HG03095 (cell line): Measurements from ENCODE around the gene TP63.

Experiments used
- ATAC-seq: cut with Tn5 transposase; IDR thresholded peaks from one replicate; pipeline ENCODE4 v1.9.1; 2021; ENCODE audit warnings: moderate library complexity; ENCODE audit not compliant: unreplicated experiment

Gene TP63

GRCh38 chr3:189772584-189772983 lies 141.4 kb downstream of the TP63 start:
- ATAC-seq, result no peak

- ATAC-seq, result no peak
Observed at GRCh38 chr3:189773056-189773455, 141.9 kb downstream of the TP63 start.

GRCh38 chr3:189776149-189776824 lies 145.1 kb downstream of the TP63 start:
- no peak for ATAC-seq

- ATAC-seq, result no peak
Observed at GRCh38 chr3:189778340-189778950, 147.3 kb downstream of the TP63 start.

DNA sequence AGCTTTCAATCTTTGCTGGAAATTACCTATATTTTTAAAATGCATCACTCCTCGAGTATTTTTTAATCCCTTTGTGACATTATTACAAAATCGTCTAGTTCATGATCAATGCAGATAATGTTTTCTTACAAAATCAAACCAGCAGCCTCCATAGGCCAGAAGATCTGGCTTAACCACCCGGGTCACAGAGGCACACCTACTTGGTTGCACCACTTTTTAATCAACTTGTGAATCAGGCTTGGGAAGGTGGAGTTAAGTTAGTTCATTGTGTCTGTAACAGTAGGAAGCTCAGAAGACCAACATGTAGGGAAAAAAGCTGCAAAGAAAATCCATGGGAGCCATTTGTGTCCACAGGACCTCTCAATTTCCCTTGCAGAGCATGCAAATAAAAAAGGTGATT lies 148.0 kb downstream of the TP63 start:
- no peak for ATAC-seq

DNA sequence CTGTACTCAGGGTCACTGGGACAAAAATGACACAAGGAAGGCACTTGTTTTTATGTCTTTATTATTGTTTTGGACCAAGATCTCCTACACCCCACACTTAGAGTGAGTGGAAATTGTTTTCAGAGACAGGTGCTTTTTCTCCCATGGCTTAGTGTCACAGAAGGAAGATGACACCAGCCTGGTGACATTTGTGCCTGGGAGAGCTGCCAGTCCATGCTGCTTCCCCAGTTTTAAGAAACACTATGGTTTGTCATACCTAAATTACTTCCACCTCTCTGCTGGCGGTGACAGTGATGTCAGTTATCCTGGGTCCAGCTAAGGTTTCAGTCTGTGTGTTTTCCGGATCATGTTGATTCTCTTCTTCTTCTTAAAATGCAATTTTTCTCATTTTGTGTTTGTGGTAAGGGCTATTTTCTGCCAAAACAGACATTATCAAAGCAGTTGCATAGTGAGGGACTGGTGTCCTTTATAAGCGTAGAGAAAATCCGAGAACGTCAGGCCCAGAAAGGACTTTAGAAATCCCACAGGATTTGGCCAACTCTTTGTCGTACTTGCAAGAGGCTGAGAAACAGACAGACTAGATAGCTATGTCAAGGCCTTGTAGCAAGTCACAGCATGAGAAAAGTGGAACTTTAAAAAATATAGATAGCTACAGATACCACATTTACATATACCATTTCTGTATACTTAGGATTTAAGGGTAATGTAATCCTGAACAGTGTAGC lies 149.5 kb downstream of the TP63 start:
- ATAC-seq, result no peak

- ATAC-seq, result no peak
Observed at GRCh38 chr3:189781415-189781814, 150.2 kb downstream of the TP63 start.

DNA sequence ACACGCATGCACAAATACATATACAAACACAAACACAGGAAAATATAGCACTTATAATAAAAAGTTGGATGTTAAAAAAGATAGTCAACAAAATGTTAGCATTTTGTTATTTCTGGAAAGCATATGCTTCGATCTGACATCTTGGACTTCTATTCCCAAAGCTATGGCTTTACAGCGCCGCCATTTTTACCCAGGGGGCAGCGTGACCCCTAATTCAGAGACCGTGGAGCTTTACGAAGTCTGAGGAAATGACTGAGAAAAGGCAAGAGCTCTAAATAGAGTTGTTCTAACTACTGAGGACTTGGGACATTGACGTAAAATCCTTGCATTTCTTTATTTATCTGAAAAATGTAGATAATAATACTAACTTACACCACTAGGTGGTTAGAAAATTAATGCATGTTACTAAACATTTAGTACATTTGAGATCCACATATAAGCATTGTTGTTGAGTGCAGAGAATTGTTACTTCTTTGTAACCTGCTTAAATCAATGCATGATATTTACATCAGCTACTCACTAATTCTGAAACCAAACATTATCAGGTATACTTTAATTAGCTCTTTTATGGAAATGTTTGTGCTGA lies 155.4 kb downstream of the TP63 start:
- no peak for ATAC-seq

- ATAC-seq, result no peak
Observed at GRCh38 chr3:189787191-189787590, 156.0 kb downstream of the TP63 start.

DNA sequence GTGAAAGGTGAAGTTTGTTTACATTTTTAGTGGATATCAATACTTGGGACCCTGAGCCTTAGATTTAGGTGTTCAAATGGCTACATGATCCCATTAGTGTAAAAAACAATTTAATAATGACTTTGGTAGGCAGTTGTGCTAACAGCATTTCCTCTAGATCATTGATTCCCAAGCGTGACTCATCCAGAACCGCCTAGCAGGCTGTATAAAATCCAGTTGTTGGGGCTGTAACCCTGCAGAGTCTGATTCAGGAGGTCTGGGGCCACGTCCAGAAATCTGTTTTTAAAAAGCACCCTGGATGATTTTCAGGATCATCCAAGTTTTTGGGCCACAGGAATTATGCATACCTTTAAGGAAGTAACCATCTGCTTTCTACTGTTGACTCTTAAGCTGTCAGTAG lies 156.4 kb downstream of the TP63 start:
- no peak for ATAC-seq

- ATAC-seq, result no peak
Observed at GRCh38 chr3:189789432-189789831, 158.2 kb downstream of the TP63 start.

GRCh38 chr3:189790658-189791057 lies 159.5 kb downstream of the TP63 start:
- no peak for ATAC-seq

GRCh38 chr3:189792046-189792929 lies 161.1 kb downstream of the TP63 start:
- no peak for ATAC-seq

DNA sequence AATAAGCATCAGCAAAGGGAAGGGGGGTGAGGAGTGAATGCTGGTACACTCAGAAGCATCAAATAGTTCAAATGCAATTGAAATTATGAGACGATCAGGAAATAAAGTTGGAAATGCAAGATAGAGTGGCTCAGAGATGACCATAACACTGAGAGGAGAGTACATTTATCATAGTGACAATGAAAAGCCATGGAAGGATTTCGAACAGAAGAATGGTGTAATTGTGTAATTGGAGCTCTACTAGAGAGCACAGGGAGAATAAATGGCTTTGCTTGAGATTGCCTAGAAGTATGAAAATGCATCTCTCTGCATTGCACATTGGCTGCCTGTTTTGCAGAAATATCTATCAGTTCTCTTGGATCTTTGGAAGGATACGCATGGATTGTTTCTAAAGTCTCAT lies 163.3 kb downstream of the TP63 start:
- no peak for ATAC-seq

GRCh38 chr3:189797103-189797750 lies 166.0 kb downstream of the TP63 start:
- ATAC-seq, result no peak

DNA sequence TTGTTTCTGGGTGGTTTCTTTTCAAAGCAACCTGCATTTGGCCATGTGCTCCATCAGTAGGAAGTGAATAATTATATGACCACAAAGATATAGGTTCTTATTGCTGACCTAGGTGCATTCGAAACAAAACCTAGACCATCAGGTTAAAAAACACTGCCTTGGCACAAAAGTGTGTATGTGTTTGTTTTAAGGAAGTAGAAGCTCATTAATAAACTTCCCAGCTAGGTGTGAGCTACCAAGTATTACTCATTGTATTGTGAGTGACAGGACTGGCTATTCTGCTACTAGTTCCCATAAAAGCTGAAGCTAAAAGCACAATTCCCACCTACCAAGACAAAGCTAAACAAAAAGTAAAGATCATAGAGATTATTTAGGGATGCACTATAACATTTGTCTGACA lies 168.2 kb downstream of the TP63 start:
- no peak for ATAC-seq

DNA sequence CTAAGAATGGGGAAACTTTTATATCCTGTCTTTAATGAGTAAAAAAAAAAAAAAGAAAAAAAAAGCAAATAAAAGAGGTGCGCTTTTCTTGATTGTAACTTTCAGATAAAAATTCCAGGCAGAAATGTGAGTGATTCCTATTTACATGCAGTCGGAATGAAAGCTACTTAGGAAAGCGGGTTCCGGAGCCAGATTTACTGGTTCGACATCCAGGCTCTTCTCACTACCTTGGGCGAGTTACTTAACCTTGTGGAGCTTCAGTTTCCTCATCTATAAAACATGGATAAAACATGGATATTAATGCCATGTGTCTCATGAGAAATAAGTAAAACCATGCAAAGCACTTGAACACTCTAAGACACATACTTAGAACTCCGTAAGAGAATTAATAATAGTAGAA lies 169.2 kb downstream of the TP63 start:
- ATAC-seq, result no peak

DNA sequence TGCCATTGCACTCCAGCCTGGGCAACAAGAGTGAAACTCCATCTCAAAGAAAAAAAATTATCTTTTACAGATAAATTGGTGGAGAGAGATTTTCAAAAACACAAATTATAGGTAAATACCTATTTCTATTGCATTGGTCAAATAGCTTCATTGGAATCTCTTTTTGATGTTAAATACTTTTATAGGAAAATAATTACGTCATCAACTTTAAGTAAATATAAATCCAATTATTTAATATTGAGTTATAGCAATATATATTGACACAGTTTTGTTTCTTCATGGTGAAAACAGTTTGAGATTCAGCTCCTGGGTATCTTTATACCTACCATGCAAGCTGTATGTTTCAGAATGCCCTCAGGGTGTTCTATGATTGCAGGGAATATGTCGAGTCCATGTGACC lies 172.1 kb downstream of the TP63 start:
- no peak for ATAC-seq

GRCh38 chr3:189805375-189806067 lies 174.3 kb downstream of the TP63 start:
- no peak for ATAC-seq
